GM18505 (cell line): ENCODE data around the gene KRTAP1-5.
"Not testable (repeated sequence)": the region's sequence is repeated elsewhere in the genome, so short reads cannot be mapped to it uniquely, and the experiment has no call there.

Experiments
- ATAC-seq: cut with Tn5 transposase; IDR thresholded peaks from one replicate; pipeline ENCODE4 v1.9.1; 2021; ENCODE audit not compliant: unreplicated experiment
- POLR2A ChIP-seq: IDR thresholded peaks from 4 replicates; pipeline ENCODE4 v1.6.1; 2011; ENCODE audit warnings: borderline replicate concordance; ENCODE audit not compliant: insufficient read depth, insufficient read length; ENCODE audit errors: extremely low read depth

The KRTAP1-5 gene, protein sequence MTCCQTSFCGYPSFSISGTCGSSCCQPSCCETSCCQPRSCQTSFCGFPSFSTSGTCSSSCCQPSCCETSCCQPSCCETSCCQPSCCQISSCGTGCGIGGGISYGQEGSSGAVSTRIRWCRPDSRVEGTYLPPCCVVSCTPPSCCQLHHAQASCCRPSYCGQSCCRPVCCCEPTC

DNA sequence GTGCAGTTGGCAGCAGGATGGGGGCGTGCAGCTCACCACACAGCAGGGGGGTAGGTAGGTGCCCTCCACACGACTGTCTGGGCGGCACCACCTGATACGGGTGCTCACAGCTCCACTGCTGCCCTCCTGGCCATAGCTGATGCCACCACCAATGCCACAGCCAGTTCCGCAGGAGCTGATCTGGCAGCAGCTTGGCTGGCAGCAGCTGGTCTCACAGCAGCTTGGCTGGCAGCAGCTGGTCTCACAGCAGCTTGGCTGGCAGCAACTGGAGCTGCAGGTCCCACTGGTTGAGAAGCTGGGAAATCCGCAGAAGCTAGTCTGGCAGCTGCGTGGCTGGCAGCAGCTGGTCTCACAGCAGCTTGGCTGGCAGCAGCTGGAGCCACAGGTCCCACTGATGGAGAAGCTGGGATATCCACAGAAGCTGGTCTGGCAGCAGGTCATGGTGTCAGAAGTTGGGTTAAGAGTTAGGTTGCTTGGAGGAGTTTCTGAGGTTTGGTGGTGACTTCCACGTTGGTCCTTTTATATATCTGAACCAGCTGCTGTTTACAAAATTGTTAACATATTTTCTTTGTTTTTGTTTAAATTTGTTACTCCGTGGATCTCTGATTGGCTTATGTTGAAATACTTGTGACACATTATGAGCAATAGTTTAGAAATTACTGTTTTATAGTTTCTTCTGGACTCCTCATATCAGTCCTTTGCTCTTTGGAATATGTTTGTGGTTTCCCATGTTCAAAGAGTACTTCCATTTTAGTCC lies at the start of gene KRTAP1-5:
Gene KRTAP1-5, minus strand, starts transcription at position 494 of the 757 bp plus-strand sequence. Its CDS starts 53 bp downstream, at position 441.
- TF ChIP-seq POLR2A, result no peak
- no peak for ATAC-seq

DNA sequence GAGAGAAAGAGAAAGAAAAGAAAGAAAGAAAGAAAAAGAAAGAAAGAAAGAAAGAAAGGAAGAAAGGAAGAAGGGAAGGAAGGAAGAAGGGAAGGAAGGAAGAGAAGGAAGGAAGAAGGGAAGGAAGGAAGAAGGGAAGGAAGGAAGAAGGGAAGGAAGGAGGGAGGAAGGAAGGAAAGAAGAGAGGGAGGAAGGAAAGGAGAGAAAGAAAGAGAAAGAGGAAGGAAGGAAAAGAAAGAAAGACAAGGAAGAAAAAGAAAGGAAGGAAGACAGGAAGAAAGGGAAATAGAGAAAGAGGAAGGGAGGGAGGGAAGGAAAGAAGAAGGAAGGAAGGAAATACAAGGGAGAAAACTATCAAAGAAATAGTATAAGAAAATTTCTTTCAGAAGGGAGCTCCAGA lies 49.8 kb upstream of the KRTAP1-5 start:
- ATAC-seq, result no peak
- no peak for TF ChIP-seq POLR2A

DNA sequence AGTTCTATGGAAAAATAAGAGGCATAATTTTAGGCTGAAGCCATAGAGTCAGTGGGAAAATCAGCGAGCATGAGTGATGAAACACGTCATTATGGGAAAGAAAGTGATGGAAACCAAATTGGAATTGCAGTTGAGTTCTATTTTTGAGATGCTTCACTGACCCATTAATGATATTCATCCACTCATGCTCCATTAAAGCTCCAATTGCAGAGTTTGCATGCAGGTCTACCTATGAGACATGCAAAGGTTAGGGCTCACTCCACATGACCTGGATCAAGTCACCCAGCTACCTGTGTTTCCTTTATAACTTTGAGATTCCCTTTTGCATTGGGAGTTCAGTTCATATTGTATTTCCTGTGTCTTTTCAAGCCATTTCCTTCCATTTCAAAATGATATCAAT lies 46.7 kb upstream of the KRTAP1-5 start:
- no peak for TF ChIP-seq POLR2A
- no peak for ATAC-seq

DNA sequence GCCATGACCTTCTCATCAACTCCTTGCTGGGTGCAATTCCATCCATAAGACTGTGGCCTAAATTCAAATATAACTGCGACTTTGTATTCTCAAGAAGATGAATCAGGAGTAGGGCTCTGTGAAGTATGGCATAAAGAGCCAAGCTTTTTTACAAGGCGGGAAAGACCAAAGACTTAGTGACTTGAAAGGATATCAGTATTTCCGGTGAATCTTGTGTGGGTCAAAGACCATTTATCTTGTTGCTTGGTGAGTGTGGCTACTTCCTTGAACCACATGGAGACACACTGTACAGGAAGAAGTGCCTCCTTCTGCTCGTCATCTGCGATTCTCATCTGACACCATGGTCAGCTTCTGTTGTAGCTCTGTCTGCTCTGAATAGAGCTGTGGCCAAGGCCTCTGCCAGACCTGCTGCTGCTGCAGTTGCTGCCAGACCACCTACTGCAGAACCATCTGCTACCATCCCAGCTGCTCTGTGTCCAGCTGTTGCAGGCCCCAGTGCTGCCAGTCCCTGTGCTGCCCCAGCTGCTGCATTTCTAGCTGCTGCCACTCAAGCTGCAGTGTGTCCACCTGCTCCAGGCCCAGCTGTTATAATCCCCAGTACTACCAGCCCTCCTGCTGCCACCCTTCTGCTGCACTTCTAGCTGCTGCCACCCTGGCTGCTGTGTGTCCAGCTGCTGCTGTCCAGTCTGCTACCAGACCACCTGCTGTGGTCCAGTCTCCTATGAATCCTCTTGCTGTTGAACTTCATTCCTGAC lies 44.8 kb upstream of the KRTAP1-5 start:
- no peak for TF ChIP-seq POLR2A
- ATAC-seq, result no peak

DNA sequence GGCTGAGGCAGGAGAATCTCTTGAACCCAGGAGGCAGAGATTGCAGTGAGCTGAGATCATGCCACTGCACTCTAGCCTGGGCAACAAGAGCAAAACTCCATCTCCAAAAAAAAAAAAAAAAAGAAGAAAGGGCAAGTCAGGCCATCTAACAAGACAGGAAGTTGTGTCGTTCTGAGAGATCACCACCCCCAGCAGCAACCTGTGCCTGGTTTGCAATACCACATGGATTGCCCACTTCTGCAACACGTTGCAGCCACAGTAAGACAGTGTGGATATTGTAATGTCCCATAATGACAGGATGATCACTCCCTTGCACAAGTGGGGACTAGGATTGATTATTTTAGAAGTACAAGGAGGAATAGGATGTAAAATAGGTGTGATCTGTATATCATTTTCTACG lies 42.0 kb upstream of the KRTAP1-5 start:
- ATAC-seq, result no peak
- no peak for TF ChIP-seq POLR2A

DNA sequence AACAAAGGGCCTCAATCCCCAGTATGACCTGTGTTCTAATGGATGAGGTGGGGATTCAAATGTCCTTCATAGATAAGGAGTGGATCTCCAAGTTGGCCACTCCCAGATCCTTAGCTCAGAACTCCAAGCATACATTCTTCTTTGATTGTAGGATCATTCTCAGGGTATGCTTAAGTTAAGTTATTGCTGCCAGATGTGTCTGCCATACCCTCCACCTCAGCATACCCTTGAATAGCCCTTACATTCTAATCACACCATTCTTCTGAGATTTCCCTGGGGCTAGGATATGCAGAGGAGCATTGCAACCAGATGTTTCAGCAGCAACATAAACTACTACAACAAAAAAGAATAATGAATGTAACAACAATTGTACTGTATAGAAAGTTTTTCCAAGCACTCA lies 40.3 kb upstream of the KRTAP1-5 start:
- ATAC-seq, result no peak
- TF ChIP-seq POLR2A, result no peak

DNA sequence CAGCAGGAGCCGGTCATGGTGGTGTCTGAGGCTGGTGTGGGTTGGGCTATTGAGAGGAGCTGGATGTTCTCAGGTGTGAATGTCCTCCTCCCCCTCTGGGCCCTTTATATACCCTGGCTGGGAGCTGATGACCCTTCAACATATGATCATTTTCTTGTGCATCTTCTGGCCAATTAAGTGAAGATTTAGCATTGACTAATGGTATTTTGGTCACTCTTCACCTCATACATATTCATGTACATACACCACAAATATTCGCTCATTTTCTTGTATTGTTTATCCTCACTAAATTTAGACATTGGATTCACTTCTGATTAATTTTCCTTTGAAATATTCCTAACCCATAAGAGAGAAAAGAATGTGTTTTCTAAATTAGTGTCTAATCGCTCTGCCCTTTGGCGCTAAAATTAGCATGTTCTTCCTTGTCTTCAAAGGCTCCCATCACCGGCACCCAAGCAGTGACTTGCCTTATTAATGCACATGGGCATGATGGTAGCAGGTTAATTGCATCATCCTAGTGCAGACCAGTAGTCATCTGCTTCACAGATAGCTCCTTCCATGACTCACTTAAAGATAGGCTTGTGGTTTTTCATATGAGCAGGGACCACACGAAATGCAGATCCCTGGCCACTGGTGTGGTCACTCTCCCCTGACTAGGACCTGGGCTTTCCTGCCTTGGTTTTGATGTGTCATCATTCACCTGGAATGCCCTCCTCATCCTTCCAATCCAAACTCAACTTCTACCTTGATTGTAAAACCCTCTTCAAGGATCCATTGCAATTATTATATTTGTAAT lies 39.0 kb upstream of the KRTAP1-5 start, which contains the start of gene KRTAP2-4:
Gene KRTAP2-4, minus strand, starts transcription at position 51 of the 796 bp plus-strand sequence. Its CDS starts 34 bp downstream, at position 17.
- no peak for TF ChIP-seq POLR2A
- ATAC-seq, result no peak

DNA sequence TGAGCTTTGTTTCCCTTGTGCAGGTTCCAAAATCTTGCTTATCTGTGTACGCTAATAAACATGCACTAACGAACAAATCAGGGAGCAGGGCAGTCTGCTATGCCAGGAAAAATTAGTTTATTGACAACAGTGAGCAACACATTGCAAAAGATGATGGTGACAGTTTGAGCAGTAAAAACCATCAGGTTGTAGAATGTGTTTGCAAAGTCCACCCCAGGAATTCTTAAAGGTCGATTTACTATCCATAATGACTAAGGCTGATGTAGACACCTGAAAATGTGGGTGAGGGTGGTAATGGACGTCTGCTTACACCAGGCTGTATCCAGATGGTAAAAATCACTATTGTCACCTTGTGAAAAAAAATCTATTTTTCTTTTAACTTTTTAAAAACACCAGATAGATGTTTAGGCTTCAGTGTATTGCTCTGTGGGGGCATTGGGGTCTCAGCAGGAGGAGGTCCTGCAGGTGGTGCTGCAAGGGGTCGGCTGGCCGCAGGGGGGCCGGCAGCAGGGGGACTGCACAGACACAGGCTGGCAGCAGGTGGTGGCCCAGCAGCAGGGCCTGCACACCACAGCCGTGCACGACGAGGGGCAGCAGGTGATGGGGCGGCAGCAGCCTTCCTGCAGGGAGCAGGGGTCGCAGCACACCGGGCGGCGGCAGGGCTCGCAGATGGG lies 38.1 kb upstream of the KRTAP1-5 start:
- ATAC-seq, result not testable (repeated sequence)

DNA sequence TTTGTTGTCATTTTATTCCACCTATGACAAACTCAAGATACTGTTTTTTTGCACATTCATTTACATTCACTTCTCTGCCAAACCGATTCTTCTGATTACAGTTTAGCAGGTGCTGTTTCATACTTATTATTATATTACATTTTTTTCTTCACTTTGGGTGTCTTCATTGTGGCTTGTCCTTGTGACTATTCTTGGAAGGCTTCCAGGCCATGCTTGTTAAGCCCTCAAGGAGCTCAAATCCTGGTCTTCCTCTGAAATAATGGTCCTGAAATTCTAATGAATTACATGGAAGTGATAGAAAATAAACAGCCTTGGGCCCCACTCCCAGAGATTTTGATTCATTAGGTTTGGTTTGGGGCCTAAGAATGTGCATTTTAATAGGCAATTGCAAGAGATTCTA lies 37.3 kb upstream of the KRTAP1-5 start:
- no peak for ATAC-seq
- TF ChIP-seq POLR2A, result no peak

DNA sequence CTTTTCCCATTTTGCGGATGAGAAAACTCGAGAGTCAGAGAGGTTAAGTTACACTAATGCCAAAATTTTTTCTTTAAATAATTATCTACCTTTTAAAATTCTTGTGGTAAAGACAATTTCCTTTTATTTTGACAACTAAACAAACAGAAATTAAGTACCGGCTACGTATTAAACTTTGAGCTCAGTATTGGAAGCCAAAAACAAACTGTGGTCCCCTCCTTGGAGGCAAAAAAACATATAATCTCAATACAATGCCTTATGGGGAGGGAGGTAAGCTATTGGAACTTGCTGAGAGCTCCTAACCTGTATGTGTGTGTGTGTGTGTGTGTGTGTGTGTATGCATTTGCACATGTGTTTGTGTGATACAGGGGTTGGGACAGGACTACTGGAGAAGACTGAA lies 36.4 kb upstream of the KRTAP1-5 start:
- ATAC-seq, result no peak
- no peak for TF ChIP-seq POLR2A

DNA sequence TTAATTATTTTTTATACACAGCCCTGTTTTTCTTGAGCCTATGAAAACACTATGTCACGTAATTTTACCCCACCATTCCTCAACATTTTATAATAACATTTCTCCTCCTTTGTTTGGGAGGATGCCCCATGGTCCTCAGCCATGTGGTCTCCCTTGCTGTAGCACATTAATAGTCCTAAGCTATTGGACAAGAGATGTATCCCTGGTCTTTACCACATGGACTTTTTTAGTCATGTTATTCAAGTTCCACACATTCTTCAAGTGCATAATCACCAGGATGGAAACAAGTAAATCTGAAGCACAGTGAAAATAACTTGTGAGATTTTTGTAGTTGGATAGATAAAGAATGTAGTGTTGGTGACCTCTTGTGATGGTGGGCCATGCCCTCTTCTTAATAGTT lies 35.0 kb upstream of the KRTAP1-5 start:
- TF ChIP-seq POLR2A, result no peak
- ATAC-seq, result no peak

DNA sequence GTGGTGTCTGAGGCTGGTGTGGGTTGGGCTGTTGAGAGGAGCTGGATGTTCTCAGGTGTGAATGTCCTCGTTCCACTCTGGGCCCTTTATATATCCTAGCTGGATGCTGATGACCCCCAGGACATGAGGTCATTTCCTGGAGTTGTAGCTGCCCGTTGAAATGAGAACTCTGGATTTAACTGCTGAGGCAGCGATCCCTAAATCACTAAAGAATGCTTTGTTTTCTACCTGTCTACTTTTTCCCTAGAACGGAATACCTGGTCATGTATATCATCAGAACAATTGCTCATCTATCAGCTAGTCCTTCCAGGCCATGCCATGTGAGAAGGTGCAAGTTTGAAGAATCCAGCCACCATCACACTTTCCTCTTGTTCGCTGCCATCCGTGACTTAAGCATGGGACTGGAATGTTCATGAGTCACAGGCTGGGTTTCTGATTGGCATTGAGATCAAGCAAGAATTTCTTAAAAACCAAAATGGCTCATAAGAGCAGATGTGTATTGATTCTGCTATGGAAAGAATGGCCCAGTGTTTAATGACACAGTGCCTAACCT lies 33.1 kb upstream of the KRTAP1-5 start, which contains the start of gene KRTAP2-3:
Gene KRTAP2-3, minus strand, starts transcription at position 63 of the 553 bp plus-strand sequence. CDS start 64 bp downstream, outside the sequence.
- no peak for ATAC-seq
- no peak for TF ChIP-seq POLR2A

DNA sequence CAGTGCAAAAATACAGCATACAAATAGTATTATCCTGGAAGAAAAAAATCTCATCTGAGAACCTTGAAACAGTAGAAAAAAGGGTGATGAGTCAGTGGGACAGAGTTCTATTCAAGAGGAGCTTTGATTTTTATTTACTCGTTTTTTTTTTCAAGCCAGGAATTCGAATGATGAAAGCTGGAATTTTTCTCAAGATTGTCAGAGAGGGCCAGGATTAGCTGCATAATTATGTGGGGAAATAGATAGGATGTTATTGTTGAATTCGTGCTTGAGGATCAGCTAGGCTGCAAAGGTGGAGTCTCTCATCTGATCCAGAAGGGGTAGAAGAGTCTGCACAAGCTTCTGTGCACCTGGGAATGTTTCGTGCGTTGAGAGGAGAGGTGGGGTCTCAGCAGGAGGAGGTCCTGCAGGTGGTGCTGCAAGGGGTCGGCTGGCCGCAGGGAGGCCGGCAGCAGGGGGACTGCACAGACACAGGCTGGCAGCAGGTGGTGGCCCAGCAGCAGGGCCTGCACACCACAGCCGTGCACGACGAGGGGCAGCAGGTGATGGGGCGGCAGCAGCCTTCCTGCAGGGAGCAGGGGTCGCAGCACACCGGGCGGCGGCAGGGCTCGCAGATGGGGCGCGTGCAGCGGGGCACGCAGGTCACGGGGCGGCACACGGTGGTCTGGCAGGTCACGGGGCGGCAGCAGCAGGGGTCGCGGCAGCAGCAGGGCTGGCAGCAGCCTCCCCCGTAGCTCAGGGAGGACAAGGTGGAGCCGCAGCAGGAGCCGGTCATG lies 32.5 kb upstream of the KRTAP1-5 start:
- not testable (repeated sequence) for ATAC-seq
